HL-60 (cell line): Measurements from ENCODE around the gene IL22RA1.

ENCODE experiments used
- CTCF ChIP-seq: IDR thresholded peaks from one replicate; pipeline ENCODE4 v1.5.1; 2011; ENCODE audit warnings: low read length, control low read depth, inconsistent platforms; ENCODE audit not compliant: insufficient read depth
- POLR2AphosphoS5 ChIP-seq: IDR thresholded peaks from 2 replicates; pipeline ENCODE4 v1.6.1; 2012; ENCODE audit warnings: low read depth
- REST ChIP-seq: IDR thresholded peaks from 2 replicates; pipeline ENCODE4 v1.6.1; 2012; ENCODE audit warnings: low read depth; ENCODE audit not compliant: insufficient replicate concordance

GRCh38 chr1:24101796-24102586, 40.9 kb downstream of the IL22RA1 start:
- TF ChIP-seq CTCF (no peak), POLR2AphosphoS5 (no peak), REST (no peak)
